HepG2 (cell line): Measurements from ENCODE around the gene BAHD1. TPM values are rescaled to one million over a fixed set of nuclear protein-coding genes. Genes with fewer than 3 reads are reported as not detected.
A peak's percentile ranks its signal among the peaks of the same experiment; 100 is the strongest.

Source experiments
- ARNT ChIP-seq: fragments of 450-650 bp; IDR thresholded peaks from 2 replicates; pipeline ENCODE4 v1.6.1; 2017
- ARNTL ChIP-seq: sonication (generic); formaldehyde crosslinking; IDR thresholded peaks from 2 replicates; pipeline ENCODE4 v1.4.0; 2020; ENCODE audit warnings: mild to moderate bottlenecking, missing genetic modification reagents
- CBFB ChIP-seq: sonication (generic); formaldehyde crosslinking; IDR thresholded peaks from 2 replicates; pipeline ENCODE4 v1.4.0; 2020; ENCODE audit warnings: missing genetic modification reagents
- FOXA3 ChIP-seq: IDR thresholded peaks from 2 replicates; pipeline ENCODE4 v1.6.1; 2016; ENCODE audit warnings: missing genetic modification reagents, missing compliant biosample characterization
- HNF4A ChIP-seq: sonication (generic); formaldehyde crosslinking; IDR thresholded peaks from 2 replicates; pipeline ENCODE4 v1.4.0; 2020; ENCODE audit warnings: missing genetic modification reagents
- JUN ChIP-seq: sonication (generic); formaldehyde crosslinking; IDR thresholded peaks from 2 replicates; pipeline ENCODE4 v1.4.0; 2020; ENCODE audit warnings: mild to moderate bottlenecking, missing genetic modification reagents
- NFIB ChIP-seq: sonication (generic); formaldehyde crosslinking; IDR thresholded peaks from 2 replicates; pipeline ENCODE4 v1.9.0; 2021; ENCODE audit warnings: missing genetic modification reagents, mild to moderate bottlenecking, borderline replicate concordance
- NFIC ChIP-seq: IDR thresholded peaks from 2 replicates; pipeline ENCODE4 v1.6.1; 2012; ENCODE audit warnings: mild to moderate bottlenecking, low read length, inconsistent platforms
- POGZ ChIP-seq: sonication (generic); formaldehyde crosslinking; IDR thresholded peaks from 2 replicates; pipeline ENCODE4 v1.4.0; 2020; ENCODE audit warnings: mild to moderate bottlenecking, missing genetic modification reagents
- SIX1 ChIP-seq: sonication (generic); formaldehyde crosslinking; IDR thresholded peaks from 2 replicates; pipeline ENCODE4 v1.4.0; 2020; ENCODE audit warnings: missing genetic modification reagents, borderline replicate concordance
- SMC3 ChIP-seq: IDR thresholded peaks from 2 replicates; pipeline ENCODE4 v1.6.1; 2011; ENCODE audit warnings: low read length, improper control_type of control experiment
- U2AF2 ChIP-seq: fragments of 200-400 bp; formaldehyde crosslinking; IDR thresholded peaks from 2 replicates; pipeline ENCODE4 v1.6.1; 2017; ENCODE audit warnings: low read depth, mild to moderate bottlenecking, low read length
- ZBTB38 ChIP-seq: sonication (generic); formaldehyde crosslinking; IDR thresholded peaks from 2 replicates; pipeline ENCODE4 v1.5.1; 2020; ENCODE audit warnings: mild to moderate bottlenecking, missing genetic modification reagents
- ZFP36 ChIP-seq: fragments of 150-350 bp; IDR thresholded peaks from 2 replicates; pipeline ENCODE4 v1.6.1; 2018; ENCODE audit warnings: borderline replicate concordance, low read length, low read depth; ENCODE audit not compliant: partially characterized antibody
- ZFP82 ChIP-seq: sonication (generic); formaldehyde crosslinking; IDR thresholded peaks from 2 replicates; pipeline ENCODE4 v1.5.1; 2020; ENCODE audit warnings: mild to moderate bottlenecking, missing genetic modification reagents, borderline replicate concordance
- ZKSCAN5 ChIP-seq: sonication (generic); formaldehyde crosslinking; IDR thresholded peaks from 2 replicates; pipeline ENCODE4 v1.5.1; 2020; ENCODE audit warnings: mild to moderate bottlenecking, missing genetic modification reagents
- ZNF468 ChIP-seq: sonication (generic); formaldehyde crosslinking; IDR thresholded peaks from 2 replicates; pipeline ENCODE4 v1.8.0; 2022; ENCODE audit warnings: mild to moderate bottlenecking, moderate library complexity, missing genetic modification reagents
- ZNF543 ChIP-seq: sonication (generic); formaldehyde crosslinking; IDR thresholded peaks from 2 replicates; pipeline ENCODE4 v1.4.0; 2020; ENCODE audit warnings: mild to moderate bottlenecking, missing genetic modification reagents
- ZNF550 ChIP-seq: sonication (generic); formaldehyde crosslinking; IDR thresholded peaks from 2 replicates; pipeline ENCODE4 v1.4.0; 2020; ENCODE audit warnings: mild to moderate bottlenecking, missing genetic modification reagents, borderline replicate concordance
- ZNF674 ChIP-seq: sonication (generic); formaldehyde crosslinking; IDR thresholded peaks from 2 replicates; pipeline ENCODE4 v1.5.0; 2020; ENCODE audit warnings: low read depth, mild to moderate bottlenecking, missing genetic modification reagents
- polyA plus RNA-seq, 8 experiments: library from polyadenylated mRNA; depleted of rRNA in 3 of 8; stranded (reverse) in 7 of 8; unstranded in 1 of 8; fragments of >200 nt; fragmentation: Illumina TruSeq in 4 of 8; extraction: Trizol in 4 of 8; gene quantifications; 2 replicates each; pipeline versions ENCODE4 v1.2.1 to v1.2.3, GENCODE V29; 2011 to 2016; ENCODE audit warnings: low read depth in 4 of 8, missing spikeins in 1 of 8, mixed read lengths in 1 of 8; ENCODE audit not compliant: insufficient read depth in 1 of 8
- total RNA-seq, 5 experiments: library from RNA; depleted of rRNA; stranded (reverse); fragments of >200 nt; fragmentation: Illumina TruSeq; extraction: Trizol; gene quantifications; 2 replicates each; pipeline ENCODE4 v1.2.3, GENCODE V29; 2016; ENCODE audit warnings: low read depth in 1 of 5
- TF ChIP-seq, protein P1 (sequence below): sonication (generic); formaldehyde crosslinking; IDR thresholded peaks from 2 replicates; pipeline ENCODE4 v1.8.1; 2023; ENCODE audit warnings: mild to moderate bottlenecking, inconsistent platforms, moderate library complexity, missing genetic modification reagents, borderline replicate concordance
- TF ChIP-seq, protein P2 (sequence below): IDR thresholded peaks from 2 replicates; pipeline ENCODE4 v1.6.1; 2018; ENCODE audit warnings: missing genetic modification reagents
- TF ChIP-seq, protein P3 (sequence below): sonication (generic); formaldehyde crosslinking; IDR thresholded peaks from 2 replicates; pipeline ENCODE4 v1.8.1; 2023; ENCODE audit warnings: mild to moderate bottlenecking, moderate library complexity, missing genetic modification reagents
- TF ChIP-seq, protein P4 (sequence below): sonication (generic); formaldehyde crosslinking; IDR thresholded peaks from 2 replicates; pipeline ENCODE4 v1.8.0; 2022; ENCODE audit warnings: mild to moderate bottlenecking, missing genetic modification reagents, moderate library complexity
- TF ChIP-seq, protein P5 (sequence below): sonication (generic); formaldehyde crosslinking; IDR thresholded peaks from 2 replicates; pipeline ENCODE4 v1.8.0; 2022; ENCODE audit warnings: low read depth, missing genetic modification reagents

BAHD1 gene
- total and polyA plus RNA-seq, 2 of the 13 experiments (the other 11 are each of a cell fraction or from before 2014, with no cell fraction given), result 3.3 to 8.7 TPM

DNA sequence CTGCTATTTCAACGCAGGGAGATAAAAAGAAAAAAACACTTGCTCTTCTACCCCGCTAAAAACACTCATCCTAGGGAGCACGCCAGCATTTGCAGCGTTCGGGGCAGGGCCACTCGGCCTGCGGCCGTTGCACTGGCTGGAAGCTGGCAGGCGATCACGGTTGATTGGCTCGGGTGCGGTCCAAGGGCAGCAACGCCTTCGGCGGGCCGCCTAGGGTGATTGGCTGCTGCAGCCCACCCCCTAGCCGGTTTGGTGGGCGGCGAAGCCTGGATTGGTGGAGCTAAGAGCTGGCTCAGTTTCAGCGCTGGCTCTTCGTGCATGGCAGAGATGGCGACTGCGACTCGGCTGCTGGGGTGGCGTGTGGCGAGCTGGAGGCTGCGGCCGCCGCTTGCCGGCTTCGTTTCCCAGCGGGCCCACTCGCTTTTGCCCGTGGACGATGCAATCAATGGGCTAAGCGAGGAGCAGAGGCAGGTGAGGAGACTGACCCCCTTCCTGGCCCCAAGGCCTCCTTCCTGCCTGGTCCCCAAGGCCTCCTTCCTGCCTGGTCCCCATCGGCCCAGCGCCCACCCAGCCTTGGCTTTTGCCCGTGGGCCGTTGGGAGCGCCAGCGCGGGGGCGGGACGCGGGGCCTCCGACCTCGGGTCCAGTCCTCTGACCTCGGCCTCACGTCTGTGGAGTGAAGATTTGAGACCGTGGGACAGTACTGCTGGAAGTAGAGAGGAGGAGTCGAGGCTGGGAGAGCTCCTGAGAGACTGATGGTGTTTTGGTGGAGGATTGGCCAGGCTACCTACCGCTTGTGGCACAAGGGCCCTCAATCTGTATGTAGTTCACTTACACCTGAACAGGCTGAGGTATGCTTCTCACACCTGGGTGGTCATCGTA lies 35.0 kb upstream of the BAHD1 start, which contains the start of gene IVD (continued):
- TF ChIP-seq, protein P1, sequence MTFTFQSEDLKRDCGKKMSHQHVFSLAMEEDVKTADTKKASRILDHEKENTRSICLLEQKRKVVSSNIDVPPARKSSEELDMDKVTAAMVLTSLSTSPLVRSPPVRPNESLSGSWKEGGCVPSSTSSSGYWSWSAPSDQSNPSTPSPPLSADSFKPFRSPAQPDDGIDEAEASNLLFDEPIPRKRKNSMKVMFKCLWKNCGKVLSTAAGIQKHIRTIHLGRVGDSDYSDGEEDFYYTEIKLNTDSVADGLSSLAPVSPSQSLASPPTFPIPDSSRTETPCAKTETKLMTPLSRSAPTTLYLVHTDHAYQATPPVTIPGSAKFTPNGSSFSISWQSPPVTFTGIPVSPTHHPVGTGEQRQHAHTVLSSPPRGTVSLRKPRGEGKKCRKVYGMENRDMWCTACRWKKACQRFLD (CRISPR knock-in tag), result peak; percentile 90; the same call in 1 of the 2 replicates
- TF ChIP-seq, protein P2, sequence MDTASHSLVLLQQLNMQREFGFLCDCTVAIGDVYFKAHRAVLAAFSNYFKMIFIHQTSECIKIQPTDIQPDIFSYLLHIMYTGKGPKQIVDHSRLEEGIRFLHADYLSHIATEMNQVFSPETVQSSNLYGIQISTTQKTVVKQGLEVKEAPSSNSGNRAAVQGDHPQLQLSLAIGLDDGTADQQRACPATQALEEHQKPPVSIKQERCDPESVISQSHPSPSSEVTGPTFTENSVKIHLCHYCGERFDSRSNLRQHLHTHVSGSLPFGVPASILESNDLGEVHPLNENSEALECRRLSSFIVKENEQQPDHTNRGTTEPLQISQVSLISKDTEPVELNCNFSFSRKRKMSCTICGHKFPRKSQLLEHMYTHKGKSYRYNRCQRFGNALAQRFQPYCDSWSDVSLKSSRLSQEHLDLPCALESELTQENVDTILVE (CRISPR knock-in tag), result no peak; the same call in 1 of the 2 replicates
- TF ChIP-seq, protein P3, sequence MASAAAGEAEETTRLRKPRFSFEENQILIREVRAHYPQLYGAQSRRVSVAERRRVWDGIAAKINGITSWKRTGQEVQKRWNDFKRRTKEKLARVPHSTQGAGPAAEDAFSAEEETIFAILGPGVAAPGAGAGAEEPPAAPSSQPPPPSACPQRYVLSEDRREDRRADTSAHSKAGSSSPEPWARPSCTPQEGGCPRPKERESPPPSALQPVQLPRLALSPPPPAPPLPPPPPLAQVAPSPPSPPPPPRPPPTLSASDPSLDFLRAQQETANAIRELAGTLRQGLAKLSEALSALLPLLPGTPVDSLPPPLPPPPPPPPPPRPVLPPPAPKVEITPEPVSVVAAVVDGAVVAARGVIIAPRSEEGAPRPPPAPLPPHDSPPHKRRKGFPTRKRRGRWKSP (CRISPR knock-in tag), result peak; percentile 62; the same call in 1 of the 2 replicates
- TF ChIP-seq SMC3 (no peak), ZNF674 (CRISPR knock-in tag) (no peak), ZNF543 (CRISPR knock-in tag) (0 out of 2 replicates have a peak, but pooled peaks have one; percentile 32), ARNTL (CRISPR knock-in tag) (peak; percentile 49; the same call in 1 of the 2 replicates), ZFP36 (no peak), NFIC (no peak), POGZ (CRISPR knock-in tag) (peak; percentile 76), ZFP82 (peak; percentile 67; the same call in 1 of the 2 replicates), ZNF468 (CRISPR knock-in tag) (no peak), U2AF2 (no peak), ZBTB38 (peak; percentile 88), ZNF550 (no peak), CBFB (CRISPR knock-in tag) (peak; percentile 80; the same call in 1 of the 2 replicates), FOXA3 (CRISPR knock-in tag) (0 out of 2 replicates have a peak, but pooled peaks have one; percentile 6), ZKSCAN5 (CRISPR knock-in tag) (no peak), SIX1 (no peak), NFIB (no peak), HNF4A (CRISPR knock-in tag) (peak; percentile 19; the same call in 1 of the 2 replicates), ARNT (no peak), JUN (CRISPR knock-in tag) (no peak)
- TF ChIP-seq, protein P4, sequence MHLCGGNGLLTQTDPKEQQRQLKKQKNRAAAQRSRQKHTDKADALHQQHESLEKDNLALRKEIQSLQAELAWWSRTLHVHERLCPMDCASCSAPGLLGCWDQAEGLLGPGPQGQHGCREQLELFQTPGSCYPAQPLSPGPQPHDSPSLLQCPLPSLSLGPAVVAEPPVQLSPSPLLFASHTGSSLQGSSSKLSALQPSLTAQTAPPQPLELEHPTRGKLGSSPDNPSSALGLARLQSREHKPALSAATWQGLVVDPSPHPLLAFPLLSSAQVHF (CRISPR knock-in tag), result no peak
- TF ChIP-seq, protein P5, sequence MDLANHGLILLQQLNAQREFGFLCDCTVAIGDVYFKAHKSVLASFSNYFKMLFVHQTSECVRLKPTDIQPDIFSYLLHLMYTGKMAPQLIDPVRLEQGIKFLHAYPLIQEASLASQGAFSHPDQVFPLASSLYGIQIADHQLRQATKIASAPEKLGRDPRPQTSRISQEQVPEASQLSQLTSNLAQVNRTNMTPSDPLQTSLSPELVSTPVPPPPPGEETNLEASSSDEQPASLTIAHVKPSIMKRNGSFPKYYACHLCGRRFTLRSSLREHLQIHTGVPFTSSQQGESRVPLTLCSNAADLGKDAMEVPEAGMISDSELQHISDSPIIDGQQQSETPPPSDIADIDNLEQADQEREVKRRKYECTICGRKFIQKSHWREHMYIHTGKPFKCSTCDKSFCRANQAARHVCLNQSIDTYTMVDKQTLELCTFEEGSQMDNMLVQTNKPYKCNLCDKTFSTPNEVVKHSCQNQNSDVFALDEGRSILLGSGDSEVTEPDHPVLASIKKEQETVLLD (CRISPR knock-in tag), result no peak
